DMS153 treated with DMSO at 0.1 percent for 48 hours (cell line): ENCODE data around the gene EIF1AD.
"Not testable (repeated sequence)": the region's sequence is repeated elsewhere in the genome, so short reads cannot be mapped to it uniquely, and the experiment has no call there.

Experiments
- DNase-seq: peaks from one replicate; lab custom pipeline; 2025; ENCODE audit not compliant: unreplicated experiment; lab: John Stamatoyannopoulos, UW

EIF1AD gene

DNA sequence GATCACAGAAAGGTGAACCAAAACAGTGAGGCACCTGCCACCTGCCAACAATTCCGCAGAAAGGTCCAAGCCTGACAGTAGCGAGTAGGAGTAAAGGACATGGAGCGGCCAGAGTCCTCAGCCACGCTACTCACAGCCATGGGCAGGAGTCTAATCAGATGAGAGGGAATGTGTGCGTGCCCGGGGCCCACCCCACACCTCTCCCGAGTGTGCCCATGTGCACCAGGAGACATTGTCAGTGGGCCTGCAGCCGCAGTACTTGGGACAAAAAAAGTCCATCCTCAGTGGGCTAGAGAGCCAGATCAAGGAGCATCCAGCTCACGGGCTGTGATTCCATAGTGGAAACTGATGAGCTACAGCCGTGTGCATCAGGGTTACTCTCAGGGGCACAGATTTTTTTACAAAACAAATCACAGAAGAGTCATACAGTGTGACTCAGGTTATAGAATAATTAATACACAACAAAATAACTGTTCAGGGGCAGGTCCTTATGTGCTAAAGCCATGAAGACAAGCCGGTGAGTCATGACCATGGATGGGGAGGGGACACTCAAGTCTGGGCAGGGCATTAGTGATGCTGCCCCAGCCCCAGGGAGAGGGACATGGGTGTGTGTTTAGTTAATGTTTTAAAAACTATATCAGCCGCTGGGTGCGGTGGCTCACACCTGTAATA is 28.4 kb downstream of the EIF1AD start:
- no peak for DNase-seq

DNA sequence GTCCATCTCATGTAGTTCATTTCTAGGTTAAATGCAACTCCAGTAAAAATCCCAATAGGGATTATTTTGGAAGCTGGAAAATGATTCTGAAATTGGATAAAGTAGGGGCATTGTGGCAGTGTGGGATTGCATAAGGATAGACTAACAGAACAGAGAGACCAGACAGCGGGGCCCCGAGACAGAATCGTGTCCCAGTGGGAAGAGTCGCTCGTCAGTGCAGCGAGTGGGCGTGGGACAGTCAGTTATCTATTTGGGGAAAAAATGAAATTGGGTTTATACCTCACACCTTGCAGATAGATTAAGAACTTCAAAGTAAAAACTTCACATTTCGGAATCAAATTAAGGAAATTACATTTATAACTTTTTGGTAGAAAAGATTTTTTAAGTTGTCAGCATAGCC is 29.8 kb downstream of the EIF1AD start:
- DNase-seq, result no peak

DNA sequence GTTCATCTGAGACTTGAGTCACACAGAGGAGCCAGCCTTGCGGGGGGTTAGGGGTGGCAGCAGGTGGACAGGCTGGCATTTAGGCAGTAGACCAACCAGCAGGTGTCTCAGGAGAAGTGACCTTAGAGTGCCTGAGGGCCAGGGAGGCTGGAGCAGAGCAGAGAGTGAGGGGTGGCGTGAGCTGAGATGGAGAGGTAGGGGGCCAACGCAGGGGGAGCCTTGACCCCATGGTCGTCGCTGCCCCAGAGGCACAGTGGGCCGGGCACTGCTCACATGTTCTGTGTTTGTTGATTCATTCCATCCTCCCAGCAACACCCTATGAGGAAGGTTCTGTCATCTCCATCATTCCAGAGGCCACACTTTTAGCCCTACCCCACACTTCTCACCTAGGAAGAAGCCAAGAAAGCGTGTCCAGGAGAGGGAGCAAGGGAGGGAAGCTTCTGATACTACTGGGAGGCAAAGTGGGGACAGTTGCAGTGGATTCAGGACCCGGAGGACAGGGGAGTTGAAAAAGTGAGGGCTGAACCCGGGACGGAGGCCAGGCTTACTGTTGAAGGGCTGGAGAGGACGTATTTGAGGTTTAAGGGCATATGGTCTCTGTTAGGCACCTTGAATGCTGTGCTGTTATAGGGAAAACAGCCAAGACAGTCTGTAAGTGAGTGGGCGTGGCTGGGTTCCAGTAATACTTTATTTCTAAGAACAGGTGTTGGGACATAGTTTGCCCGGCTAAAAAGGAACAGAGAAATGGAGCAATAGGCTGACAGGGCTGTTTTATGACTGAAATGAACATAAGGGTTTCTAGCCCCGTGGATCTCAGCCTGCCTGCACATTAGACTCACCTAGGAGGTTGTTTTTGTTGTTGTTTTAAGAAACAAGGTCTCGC is 33.1 kb downstream of the EIF1AD start:
- DNase-seq, result no peak

DNA sequence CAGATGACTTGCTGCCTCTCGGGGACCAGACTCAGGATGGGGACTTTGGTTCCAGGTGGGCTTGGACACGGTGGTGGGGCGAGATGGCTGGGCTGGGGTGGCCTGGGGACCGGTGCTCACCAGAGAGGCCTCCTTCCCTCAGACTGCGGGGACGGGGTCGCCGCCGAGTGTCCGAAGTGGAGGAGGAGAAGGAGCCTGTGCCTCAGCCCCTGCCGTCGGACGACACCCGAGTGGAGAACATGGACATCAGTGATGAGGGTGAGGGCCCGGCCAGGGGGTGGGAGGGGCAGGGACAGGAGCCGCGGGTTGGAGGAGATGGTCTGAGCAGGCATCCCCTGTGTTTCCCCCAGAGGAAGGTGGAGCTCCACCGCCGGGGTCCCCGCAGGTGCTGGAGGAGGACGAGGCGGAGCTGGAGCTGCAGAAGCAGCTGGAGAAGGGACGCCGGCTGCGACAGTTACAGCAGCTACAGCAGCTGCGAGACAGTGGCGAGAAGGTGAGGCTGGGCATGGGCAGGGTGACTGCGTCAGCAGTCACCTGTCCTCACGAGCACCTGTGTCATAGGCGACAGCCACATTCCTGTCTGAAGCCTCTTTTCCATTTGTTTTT is 34.5 kb downstream of the EIF1AD start:
- no peak for DNase-seq

DNA sequence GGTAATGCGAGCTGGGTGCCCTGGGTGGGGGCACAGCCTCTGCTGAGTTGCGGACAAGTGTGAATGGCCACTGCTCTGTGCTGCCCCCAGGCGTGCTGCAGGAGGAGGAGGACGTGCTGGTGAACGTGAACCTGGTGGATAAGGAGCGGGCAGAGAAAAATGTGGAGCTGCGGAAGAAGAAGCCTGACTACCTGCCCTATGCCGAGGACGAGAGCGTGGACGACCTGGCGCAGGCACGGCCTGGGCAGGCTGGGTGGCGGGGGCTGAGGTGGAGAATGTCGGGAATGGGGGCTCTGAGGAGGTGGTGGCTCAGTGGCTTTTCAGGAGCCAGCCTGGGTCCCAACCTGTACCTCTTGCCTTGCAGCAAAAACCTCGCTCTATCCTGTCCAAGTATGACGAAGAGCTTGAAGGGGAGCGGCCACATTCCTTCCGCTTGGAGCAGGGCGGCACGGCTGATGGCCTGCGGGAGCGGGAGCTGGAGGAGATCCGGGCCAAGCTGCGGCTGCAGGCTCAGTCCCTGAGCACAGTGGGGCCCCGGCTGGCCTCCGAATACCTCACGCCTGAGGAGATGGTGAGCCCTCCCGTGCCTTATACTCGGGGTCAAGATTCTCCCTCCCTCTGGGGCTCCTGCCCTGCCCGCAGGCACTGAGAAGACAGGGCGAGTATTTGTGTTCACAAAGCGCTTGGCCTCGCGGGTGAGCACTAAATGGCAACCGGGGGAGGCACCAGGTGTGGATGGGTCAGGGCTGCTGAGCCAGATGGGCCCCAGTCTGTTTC is 35.8 kb downstream of the EIF1AD start:
- no peak for DNase-seq

DNA sequence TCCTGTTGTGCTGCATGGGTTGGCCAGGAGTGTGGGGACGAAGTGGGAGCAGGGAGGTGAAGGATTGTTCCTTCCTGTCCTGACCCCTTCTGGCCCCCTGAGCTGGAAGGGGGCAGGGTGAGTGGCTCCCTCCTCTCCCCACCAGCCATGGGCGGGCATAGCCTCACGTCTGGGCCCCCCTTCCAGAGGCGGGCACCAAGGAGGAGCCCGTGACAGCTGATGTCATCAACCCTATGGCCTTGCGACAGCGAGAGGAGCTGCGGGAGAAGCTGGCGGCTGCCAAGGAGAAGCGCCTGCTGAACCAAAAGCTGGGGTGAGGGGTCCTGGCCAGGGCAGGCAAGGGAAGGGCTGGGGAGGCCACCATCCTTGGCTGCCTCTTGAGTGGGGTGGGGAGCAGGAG is 37.1 kb downstream of the EIF1AD start:
- DNase-seq, result no peak

DNA sequence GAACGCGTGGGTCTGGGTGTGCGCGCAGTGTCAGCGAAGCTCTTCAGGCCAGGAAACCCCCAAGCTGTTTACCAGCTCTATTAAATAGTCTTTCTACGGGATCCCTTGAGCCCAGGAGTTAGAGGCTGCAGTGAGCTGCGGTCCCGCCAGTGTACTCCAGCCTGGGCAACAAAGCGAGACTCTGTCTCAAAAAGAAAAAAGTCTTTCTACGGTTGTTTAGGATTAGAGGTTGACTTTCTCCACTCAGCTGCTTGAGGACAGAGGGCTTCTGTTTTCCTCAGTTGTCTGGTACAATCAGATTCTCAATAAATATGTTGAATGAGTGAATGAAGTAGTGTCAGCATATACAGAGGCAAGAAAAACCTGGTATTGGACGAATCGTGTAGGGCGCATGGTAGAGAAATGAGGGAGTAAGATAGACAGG is 39.8 kb downstream of the EIF1AD start:
- DNase-seq, result no peak

DNA sequence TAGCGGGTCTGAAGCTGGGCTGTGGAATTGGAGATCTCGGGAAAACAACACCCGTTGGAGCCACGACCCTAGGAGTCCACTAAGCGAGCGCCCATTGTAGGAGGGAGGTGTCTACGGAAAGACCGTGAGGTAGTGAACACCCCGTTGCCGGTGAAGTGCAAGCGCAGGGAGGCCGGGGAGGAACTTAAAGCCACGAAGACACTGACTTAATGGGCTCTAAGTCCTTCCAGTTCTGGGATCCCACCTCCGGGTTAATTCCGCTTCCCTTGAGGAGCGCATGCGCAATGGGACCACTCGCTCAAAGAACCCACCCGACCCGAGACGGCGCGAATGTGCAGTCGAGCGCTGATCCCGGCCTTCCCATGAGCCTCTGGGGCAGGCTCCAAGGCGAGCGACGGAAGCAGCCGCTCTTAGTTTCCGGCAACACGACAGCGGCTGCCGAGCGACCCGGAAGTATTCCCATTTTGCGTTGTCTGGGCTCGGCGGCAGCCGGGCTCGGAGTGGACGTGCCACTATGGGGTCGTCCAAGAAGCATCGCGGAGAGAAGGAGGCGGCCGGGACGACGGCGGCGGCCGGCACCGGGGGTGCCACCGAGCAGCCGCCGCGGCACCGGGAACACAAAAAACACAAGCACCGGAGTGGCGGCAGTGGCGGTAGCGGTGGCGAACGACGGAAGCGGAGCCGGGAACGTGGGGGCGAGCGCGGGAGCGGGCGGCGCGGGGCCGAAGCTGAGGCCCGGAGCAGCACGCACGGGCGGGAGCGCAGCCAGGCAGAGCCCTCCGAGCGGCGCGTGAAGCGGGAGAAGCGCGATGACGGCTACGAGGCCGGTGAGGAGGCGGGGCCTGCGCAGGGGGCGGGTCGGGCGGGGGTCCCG is 40.5 kb downstream of the EIF1AD start, which contains the start of gene SART1:
Gene SART1 (plus strand): TSS at position 468 of the 874 bp plus-strand sequence. CDS start 47 bp downstream, at position 515.
- DNase-seq, result peak; percentile 93

DNA sequence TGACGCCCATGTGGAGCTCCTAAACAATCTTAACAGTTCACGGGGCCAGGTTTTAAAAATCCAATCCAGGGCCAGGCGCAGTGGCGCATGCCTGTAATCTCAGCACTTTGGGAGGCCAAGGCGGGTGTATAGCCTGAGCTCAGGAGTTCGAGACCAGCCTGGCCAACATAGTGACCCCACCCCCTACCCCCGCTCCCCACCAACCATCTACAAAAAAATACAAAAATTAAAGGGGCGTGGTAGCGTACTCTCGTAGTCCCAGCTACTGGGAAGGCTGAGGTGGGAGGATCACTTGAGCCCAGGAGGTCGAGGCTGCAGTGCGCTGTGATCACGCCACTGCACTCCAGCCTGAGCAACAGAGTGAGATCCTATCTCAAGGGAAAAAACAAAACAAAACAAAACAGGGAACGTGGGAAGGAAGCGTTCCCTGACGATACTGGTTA is 41.1 kb downstream of the EIF1AD start:
- no peak for DNase-seq

DNA sequence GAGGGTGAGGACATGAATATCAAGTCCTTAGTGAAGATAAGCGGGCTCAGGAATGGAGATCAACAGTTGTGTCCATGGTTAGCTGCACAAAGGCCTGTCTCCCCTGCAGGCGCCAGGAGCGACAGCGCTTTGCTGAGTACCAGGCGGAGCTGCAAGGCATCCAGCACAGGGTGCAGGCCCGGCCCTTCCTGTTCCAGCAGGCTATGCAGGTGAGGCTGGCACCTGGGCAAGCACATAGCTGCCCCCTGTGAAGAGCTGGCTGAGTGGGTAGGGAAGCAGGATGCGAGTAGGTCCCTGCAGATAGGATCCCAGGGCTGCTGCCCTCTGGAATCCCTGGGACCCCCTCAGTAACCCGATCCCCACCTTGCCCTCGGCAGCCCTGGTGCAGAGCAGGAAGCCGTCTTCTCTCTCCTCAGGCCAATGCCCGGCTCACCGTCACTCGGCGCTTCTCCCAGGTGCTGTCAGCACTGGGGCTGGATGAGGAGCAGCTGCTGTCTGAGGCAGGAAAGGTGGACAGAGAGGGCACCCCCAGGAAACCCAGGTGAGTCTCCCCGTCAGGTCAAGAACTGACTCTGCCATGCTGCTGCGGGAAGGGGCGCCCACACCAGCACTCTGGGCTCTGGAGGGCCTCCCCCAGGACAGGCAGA is 43.1 kb downstream of the EIF1AD start:
- no peak for DNase-seq

DNA sequence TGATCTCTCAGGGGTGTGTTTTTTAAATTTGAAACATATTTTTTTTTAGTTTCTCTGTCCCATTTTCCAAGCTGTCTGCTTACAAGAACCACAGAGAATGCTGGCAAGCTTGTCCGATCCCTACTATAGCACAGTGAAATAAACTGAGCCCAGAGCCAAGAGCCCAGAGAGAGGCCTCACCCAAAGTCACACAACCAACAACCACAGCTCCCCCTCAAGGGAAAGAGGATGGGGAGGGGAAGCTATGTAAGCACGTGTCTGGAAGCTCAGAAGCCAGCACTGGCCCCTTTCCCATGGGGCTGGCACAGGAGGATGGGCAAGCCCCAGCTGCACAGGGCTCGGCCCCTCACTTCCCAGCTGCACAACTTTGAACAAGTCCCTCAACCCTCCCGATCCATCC is 43.7 kb downstream of the EIF1AD start:
- DNase-seq, result no peak

DNA sequence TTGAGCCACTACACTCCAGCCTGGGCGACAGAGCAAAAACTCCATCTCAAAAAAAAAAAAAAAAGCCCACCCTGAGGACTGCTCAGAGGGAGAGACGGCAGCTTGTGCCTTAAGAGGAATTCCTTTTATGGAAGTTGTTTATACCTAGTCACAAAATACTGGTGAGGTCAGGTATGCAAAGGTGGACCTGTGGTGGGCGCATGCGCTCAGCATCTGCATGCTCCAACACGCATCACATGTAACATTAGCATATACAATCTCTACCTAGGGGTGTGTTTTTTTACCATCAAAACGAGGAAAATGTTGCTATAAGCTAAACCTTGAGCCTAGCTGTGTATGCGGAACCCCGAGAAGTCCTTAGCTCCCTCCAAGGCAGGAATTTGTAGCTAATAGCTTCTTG is 47.2 kb downstream of the EIF1AD start:
- no peak for DNase-seq

DNA sequence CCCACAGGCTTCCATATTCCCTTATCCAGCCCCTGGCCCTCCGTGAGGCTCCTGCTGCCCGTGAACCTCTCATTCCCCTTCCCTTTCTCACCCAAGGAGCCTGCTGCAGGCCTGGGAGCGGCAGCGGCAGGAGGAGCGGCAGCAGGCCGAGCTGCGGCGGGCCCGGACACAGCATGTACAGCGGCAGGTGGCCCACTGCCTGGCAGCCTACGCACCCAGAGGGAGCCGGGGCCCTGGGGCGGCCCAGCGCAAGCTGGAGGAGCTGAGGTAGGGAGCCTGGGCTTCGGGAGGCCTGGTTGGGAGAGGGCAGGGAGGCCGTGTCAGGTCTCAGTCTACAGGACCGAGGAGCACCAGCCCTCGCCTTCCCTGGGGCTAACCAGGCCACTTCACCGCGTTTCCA is 48.5 kb downstream of the EIF1AD start:
- no peak for DNase-seq

DNA sequence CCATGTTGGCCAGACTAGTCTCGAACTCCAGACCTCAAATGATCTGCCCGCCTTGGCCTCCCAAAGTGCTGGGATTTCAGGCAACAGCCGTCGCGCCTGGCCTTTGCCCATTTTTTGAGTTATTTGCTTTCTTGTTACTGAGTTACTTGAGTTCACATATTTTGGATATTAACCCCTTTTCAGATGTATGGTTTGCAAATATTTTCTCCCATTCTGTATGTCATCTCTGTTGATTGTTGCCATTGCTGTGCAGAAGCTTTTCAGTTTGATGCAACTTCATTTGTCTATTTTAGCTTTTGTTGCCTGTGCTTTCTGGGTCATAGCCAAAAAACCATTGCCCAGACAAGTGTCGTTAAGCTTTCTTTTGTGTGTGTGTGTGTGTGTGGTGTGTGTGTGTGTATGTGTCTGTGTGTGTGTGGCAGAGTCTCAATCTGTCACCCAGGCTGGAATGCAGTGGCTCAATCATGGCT is 49.9 kb downstream of the EIF1AD start:
- no peak for DNase-seq

DNA sequence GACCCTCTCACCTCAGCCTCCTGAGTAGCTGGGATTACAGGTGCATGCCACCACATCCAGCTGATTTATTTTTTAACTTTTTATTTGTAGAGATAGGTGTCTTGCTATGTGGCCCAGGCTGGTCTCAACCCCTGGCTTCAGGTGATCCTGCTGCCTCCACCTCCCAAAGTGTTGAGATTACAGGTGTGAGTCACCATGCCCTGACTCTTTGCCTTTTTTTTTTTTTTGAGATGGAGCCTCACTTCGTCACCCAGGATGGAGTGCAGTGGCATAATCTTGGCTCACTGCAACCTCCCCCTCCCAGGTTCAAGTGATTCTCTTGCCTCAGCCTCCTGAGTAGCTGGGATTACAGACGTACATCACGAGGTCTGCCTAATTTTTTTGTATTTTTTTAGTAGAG is 50.3 kb downstream of the EIF1AD start:
- DNase-seq, result not testable (repeated sequence)

DNA sequence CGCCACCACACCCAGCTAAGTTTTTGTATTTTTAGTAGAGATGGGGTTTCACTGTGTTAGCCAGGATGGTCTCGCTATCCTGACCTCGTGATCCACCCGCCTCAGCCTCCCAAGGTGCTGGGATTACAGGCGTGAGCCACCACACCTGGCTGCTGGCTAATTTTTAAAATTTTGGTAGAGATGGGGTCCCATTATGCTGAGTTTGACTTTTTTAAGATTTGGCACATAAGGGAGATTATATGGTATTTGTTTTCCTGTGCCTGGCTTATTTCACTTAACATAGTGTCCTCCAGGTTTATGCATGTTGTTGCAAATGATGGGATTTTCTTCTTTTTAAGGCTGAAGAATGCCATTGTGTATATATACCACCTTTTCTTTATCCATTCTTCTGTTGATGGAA is 51.2 kb downstream of the EIF1AD start:
- DNase-seq, result not testable (repeated sequence)

DNA sequence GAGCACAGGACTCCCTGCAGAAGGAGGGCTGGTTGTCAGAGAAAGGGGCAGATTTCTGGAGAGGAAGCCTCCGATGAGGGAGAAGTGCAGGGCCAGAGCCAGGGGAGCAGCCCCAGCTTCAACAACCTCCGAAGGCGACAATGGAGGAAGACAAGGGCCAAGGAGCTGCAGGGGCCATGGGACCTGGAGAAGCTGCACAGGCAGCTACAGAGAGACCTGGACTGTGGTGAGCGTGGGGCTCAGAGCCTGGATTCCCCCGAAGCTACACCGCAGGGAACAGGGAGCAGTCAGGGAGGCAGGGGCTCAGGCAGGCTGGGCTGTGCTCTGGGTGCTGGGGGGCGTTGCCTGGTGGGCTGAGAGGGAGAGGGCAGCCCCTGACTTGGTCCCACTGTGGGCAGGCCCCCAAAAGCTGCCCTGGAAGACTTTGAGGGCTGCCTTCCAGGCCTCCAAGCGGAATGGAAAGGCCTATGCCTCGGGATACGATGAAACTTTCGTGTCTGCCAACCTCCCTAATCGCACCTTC is 54.3 kb downstream of the EIF1AD start:
- DNase-seq, result no peak

DNA sequence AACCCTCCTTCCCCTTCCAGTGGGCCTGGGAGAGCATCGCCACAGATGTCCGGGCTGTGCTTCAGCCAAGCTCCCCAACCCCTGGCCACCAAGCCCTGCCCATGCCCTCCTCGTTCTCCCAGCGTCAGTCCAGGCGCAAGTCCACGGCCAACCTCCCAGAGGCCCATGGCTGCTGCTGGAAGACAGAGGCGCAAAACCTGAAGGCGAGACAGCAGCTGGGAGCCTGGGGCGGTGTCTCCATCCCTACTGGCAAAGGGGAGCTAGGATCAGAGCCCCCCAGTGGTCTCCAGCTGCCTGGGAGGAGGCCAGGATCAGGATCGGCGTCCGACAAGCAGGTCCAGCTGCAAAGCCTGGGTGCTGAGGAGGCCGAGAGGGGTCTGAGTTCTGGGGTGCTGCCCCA is 54.8 kb downstream of the EIF1AD start:
- no peak for DNase-seq

DNA sequence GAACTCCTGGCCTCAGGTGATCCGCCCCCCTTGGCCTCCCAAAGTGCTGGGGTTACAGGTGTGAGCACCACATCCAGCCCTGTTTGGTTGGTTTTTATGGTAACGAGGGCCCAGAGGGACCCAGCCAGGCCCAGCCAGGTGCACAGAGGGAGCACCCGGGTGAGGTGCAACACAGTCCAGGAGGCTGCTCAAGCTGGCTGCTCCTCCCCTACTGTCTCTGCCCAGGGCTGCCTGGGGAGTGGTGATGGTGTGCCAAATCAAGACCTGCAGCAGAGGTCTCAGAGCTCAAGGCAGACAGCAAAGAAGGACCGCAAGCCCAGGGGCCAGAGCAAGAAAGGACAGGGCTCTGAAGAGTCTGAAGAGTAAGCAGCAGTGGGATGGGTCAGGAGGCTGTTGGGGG is 55.3 kb downstream of the EIF1AD start:
- no peak for DNase-seq
